K562 (cell line): ENCODE measurements around the gene FAM124A.

Experiments
- KDM5B ChIP-seq: fragments of 200-600 bp; sonication (generic); IDR thresholded peaks from 2 replicates; pipeline ENCODE4 v1.6.1; 2012; ENCODE audit warnings: low read depth, mild to moderate bottlenecking, moderate library complexity, low read length, control low read depth, inconsistent platforms; ENCODE audit not compliant: insufficient replicate concordance
- TAF1 ChIP-seq: IDR thresholded peaks from 2 replicates; pipeline ENCODE4 v1.6.1; 2011; ENCODE audit warnings: mild to moderate bottlenecking, low read length, moderate library complexity; ENCODE audit not compliant: insufficient read depth, control insufficient read depth, severe bottlenecking; ENCODE audit errors: extremely low read depth
- YY1 ChIP-seq, 3 experiments: IDR thresholded peaks; 2 replicates each; pipeline ENCODE4 v1.6.1; 2011; ENCODE audit warnings: low read length in 2 of 3, mild to moderate bottlenecking in 2 of 3, moderate library complexity in 2 of 3, borderline replicate concordance in 1 of 3, control low read depth in 1 of 3, low read depth in 1 of 3; ENCODE audit not compliant: insufficient read depth in 3 of 3, insufficient replicate concordance in 2 of 3, control insufficient read depth in 1 of 3, insufficient read length in 1 of 3; ENCODE audit errors: extremely low read depth in 1 of 3
- ZBTB7A ChIP-seq: IDR thresholded peaks from 2 replicates; pipeline ENCODE4 v1.6.1; 2011; ENCODE audit warnings: low read depth, mild to moderate bottlenecking, low read length, moderate library complexity, borderline replicate concordance; ENCODE audit not compliant: control insufficient read depth
- ZSCAN32 ChIP-seq: fragments of 450-650 bp; formaldehyde crosslinking; IDR thresholded peaks from 2 replicates; pipeline ENCODE4 v1.4.0; 2020; ENCODE audit warnings: mild to moderate bottlenecking, moderate library complexity
- TF ChIP-seq, protein P1 (sequence below): sonication (generic); formaldehyde crosslinking; IDR thresholded peaks from 2 replicates; pipeline ENCODE4 v1.8.1; 2023; ENCODE audit warnings: mild to moderate bottlenecking, missing genetic modification reagents
- TF ChIP-seq, protein P2 (sequence below): fragments of 450-650 bp; IDR thresholded peaks from 2 replicates; pipeline ENCODE4 v1.6.1; 2018; ENCODE audit not compliant: partially characterized antibody
- TF ChIP-seq, protein P3 (sequence below), 3 experiments: IDR thresholded peaks in 2 of 3; conservative IDR thresholded peaks in 1 of 3; 2 replicates each; pipeline ENCODE4 v1.5.1; 2011 to 2012; ENCODE audit warnings: low read length in 3 of 3, mild to moderate bottlenecking in 3 of 3, control low read depth in 2 of 3, improper control_type of control experiment in 1 of 3, inconsistent platforms in 1 of 3, low read depth in 1 of 3, mixed read lengths in 1 of 3, moderate library complexity in 1 of 3; ENCODE audit not compliant: insufficient read depth in 2 of 3
- TF ChIP-seq, protein P4 (sequence below), 2 experiments: fragments of 450-650 bp; formaldehyde crosslinking in 1 of 2; IDR thresholded peaks; 2 replicates each; pipeline versions ENCODE4 v1.4.0 to v1.6.1; 2014 to 2020; ENCODE audit warnings: mild to moderate bottlenecking in 2 of 2, borderline replicate concordance in 1 of 2, low read depth in 1 of 2
- TF ChIP-seq, protein P5 (sequence below): fragments of 250-450 bp; sonication (Bioruptor Pico); IDR thresholded peaks from 2 replicates; pipeline ENCODE4 v1.8.0; 2021; ENCODE audit warnings: moderate library complexity, mild to moderate bottlenecking, inconsistent platforms

DNA sequence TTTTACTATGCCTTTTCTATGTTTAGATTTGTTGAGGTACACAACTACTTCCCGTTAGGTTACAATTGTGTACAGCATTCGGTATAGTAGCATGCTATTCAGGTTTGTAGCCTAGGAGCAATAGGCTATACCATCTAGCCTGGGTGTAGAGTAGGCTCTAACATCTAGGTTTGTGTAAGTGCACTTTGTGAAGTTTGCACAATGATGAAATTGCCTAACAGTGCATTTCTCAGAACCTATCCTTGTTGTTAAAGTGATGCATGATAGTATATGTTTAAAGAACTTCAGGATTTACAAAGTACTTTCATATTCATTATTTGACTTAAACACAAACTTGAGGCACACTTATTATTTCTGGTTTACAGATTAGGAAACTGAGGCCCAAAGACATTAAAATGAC lies 105.8 kb downstream of the FAM124A start:
- TF ChIP-seq TAF1 (no peak), ZSCAN32 (CRISPR knock-in tag) (no peak), ZBTB7A (no peak), KDM5B (no peak), YY1 (IDR thresholded peaks at IDR 0.05; ENCODE audit: borderline replicate concordance in 1 of 3, control insufficient read depth in 1 of 3, extremely low read depth in 1 of 3, insufficient read depth in 3 of 3, insufficient read length in 1 of 3, insufficient replicate concordance in 2 of 3, low read depth in 1 of 3, low read length in 2 of 3) (no peak)
- TF ChIP-seq, protein P1, sequence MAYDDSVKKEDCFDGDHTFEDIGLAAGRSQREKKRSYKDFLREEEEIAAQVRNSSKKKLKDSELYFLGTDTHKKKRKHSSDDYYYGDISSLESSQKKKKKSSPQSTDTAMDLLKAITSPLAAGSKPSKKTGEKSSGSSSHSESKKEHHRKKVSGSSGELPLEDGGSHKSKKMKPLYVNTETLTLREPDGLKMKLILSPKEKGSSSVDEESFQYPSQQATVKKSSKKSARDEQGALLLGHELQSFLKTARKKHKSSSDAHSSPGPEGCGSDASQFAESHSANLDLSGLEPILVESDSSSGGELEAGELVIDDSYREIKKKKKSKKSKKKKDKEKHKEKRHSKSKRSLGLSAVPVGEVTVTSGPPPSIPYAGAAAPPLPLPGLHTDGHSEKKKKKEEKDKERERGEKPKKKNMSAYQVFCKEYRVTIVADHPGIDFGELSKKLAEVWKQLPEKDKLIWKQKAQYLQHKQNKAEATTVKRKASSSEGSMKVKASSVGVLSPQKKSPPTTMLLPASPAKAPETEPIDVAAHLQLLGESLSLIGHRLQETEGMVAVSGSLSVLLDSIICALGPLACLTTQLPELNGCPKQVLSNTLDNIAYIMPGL (CRISPR knock-in tag), result no peak
- TF ChIP-seq, protein P2, sequence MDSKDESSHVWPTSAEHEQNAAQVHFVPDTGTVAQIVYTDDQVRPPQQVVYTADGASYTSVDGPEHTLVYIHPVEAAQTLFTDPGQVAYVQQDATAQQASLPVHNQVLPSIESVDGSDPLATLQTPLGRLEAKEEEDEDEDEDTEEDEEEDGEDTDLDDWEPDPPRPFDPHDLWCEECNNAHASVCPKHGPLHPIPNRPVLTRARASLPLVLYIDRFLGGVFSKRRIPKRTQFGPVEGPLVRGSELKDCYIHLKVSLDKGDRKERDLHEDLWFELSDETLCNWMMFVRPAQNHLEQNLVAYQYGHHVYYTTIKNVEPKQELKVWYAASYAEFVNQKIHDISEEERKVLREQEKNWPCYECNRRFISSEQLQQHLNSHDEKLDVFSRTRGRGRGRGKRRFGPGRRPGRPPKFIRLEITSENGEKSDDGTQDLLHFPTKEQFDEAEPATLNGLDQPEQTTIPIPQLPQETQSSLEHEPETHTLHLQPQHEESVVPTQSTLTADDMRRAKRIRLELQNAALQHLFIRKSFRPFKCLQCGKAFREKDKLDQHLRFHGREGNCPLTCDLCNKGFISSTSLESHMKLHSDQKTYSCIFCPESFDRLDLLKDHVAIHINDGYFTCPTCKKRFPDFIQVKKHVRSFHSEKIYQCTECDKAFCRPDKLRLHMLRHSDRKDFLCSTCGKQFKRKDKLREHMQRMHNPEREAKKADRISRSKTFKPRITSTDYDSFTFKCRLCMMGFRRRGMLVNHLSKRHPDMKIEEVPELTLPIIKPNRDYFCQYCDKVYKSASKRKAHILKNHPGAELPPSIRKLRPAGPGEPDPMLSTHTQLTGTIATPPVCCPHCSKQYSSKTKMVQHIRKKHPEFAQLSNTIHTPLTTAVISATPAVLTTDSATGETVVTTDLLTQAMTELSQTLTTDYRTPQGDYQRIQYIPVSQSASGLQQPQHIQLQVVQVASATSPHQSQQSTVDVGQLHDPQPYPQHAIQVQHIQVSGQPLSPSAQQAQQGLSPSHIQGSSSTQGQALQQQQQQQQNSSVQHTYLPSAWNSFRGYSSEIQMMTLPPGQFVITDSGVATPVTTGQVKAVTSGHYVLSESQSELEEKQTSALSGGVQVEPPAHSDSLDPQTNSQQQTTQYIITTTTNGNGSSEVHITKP, result no peak
- TF ChIP-seq, protein P3, sequence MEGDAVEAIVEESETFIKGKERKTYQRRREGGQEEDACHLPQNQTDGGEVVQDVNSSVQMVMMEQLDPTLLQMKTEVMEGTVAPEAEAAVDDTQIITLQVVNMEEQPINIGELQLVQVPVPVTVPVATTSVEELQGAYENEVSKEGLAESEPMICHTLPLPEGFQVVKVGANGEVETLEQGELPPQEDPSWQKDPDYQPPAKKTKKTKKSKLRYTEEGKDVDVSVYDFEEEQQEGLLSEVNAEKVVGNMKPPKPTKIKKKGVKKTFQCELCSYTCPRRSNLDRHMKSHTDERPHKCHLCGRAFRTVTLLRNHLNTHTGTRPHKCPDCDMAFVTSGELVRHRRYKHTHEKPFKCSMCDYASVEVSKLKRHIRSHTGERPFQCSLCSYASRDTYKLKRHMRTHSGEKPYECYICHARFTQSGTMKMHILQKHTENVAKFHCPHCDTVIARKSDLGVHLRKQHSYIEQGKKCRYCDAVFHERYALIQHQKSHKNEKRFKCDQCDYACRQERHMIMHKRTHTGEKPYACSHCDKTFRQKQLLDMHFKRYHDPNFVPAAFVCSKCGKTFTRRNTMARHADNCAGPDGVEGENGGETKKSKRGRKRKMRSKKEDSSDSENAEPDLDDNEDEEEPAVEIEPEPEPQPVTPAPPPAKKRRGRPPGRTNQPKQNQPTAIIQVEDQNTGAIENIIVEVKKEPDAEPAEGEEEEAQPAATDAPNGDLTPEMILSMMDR (IDR thresholded peaks at IDR 0.05 in 2 of 3, conservative IDR thresholded peaks at IDR 0.05 in 1 of 3; ENCODE audit: insufficient read depth in 2 of 3, low read depth in 1 of 3, low read length in 3 of 3), result no peak
- TF ChIP-seq, protein P4, sequence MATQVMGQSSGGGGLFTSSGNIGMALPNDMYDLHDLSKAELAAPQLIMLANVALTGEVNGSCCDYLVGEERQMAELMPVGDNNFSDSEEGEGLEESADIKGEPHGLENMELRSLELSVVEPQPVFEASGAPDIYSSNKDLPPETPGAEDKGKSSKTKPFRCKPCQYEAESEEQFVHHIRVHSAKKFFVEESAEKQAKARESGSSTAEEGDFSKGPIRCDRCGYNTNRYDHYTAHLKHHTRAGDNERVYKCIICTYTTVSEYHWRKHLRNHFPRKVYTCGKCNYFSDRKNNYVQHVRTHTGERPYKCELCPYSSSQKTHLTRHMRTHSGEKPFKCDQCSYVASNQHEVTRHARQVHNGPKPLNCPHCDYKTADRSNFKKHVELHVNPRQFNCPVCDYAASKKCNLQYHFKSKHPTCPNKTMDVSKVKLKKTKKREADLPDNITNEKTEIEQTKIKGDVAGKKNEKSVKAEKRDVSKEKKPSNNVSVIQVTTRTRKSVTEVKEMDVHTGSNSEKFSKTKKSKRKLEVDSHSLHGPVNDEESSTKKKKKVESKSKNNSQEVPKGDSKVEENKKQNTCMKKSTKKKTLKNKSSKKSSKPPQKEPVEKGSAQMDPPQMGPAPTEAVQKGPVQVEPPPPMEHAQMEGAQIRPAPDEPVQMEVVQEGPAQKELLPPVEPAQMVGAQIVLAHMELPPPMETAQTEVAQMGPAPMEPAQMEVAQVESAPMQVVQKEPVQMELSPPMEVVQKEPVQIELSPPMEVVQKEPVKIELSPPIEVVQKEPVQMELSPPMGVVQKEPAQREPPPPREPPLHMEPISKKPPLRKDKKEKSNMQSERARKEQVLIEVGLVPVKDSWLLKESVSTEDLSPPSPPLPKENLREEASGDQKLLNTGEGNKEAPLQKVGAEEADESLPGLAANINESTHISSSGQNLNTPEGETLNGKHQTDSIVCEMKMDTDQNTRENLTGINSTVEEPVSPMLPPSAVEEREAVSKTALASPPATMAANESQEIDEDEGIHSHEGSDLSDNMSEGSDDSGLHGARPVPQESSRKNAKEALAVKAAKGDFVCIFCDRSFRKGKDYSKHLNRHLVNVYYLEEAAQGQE (IDR thresholded peaks at IDR 0.05; ENCODE audit: borderline replicate concordance), result no peak
- TF ChIP-seq, protein P4 (CRISPR knock-in tag; IDR thresholded peaks at IDR 0.05; ENCODE audit: low read depth), result no peak
- TF ChIP-seq, protein P5, sequence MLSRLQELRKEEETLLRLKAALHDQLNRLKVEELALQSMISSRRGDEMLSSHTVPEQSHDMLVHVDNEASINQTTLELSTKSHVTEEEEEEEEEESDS, result no peak
